SK-N-SH treated with all-trans-retinoic acid at 6 μM for 48 hours (cell line): ENCODE measurements around the gene VSIG10L.

Experiments used
- ATAC-seq: fragments of 200-7000 bp; cut with Tn5 transposase; 3 replicates; pipeline ENCODE4 v1.9.1; 2020; ENCODE audit warnings: mild to moderate bottlenecking, moderate library complexity
- ARNTL ChIP-seq: fragments of 450-650 bp; formaldehyde crosslinking; IDR thresholded peaks from 2 replicates; pipeline ENCODE4 v1.5.0; 2020; ENCODE audit warnings: low read depth, mild to moderate bottlenecking, moderate library complexity, borderline replicate concordance
- BACH2 ChIP-seq: fragments of 250-450 bp; sonication (Bioruptor Pico); IDR thresholded peaks from 2 replicates; pipeline ENCODE4 v1.9.0; 2021; ENCODE audit warnings: mild to moderate bottlenecking, borderline replicate concordance
- CREB5 ChIP-seq: fragments of 250-450 bp; sonication (Bioruptor Pico); IDR thresholded peaks from 2 replicates; pipeline ENCODE4 v1.5.1; 2020; ENCODE audit warnings: low read depth, mild to moderate bottlenecking, moderate library complexity
- CSDC2 ChIP-seq: fragments of 250-450 bp; sonication (Bioruptor Pico); IDR thresholded peaks from 2 replicates; pipeline ENCODE4 v1.5.0; 2020; ENCODE audit warnings: mild to moderate bottlenecking, moderate library complexity
- ESRRG ChIP-seq: fragments of 250-450 bp; sonication (Bioruptor Pico); IDR thresholded peaks from 2 replicates; pipeline ENCODE4 v1.6.1; 2021; ENCODE audit warnings: mild to moderate bottlenecking
- GLIS3 ChIP-seq: fragments of 250-450 bp; sonication (Bioruptor Pico); IDR thresholded peaks from 2 replicates; pipeline ENCODE4 v1.5.0; 2020; ENCODE audit warnings: mild to moderate bottlenecking, moderate library complexity
- ISL1 ChIP-seq: fragments of 250-450 bp; sonication (Bioruptor Pico); IDR thresholded peaks from 2 replicates; pipeline ENCODE4 v2.1.2; 2022; ENCODE audit warnings: mild to moderate bottlenecking, moderate library complexity
- OSR1 ChIP-seq: fragments of 250-450 bp; sonication (Bioruptor Pico); IDR thresholded peaks from 2 replicates; pipeline ENCODE4 v1.8.0; 2022; ENCODE audit warnings: moderate library complexity, mild to moderate bottlenecking, inconsistent platforms
- PPARA ChIP-seq: fragments of 250-450 bp; sonication (Bioruptor Pico); IDR thresholded peaks from 2 replicates; pipeline ENCODE4 v1.5.0; 2020; ENCODE audit warnings: mild to moderate bottlenecking, borderline replicate concordance
- RARB ChIP-seq: fragments of 250-450 bp; sonication (Bioruptor Pico); IDR thresholded peaks from 2 replicates; pipeline ENCODE4 v1.8.0; 2021; ENCODE audit warnings: mild to moderate bottlenecking, moderate library complexity
- TCF4 ChIP-seq: fragments of 250-450 bp; sonication (Bioruptor Pico); IDR thresholded peaks from 2 replicates; pipeline ENCODE4 v1.8.0; 2021; ENCODE audit warnings: mild to moderate bottlenecking, moderate library complexity, borderline replicate concordance
- ZC3H10 ChIP-seq: fragments of 250-450 bp; sonication (Bioruptor Pico); IDR thresholded peaks from 2 replicates; pipeline ENCODE4 v1.5.1; 2021; ENCODE audit warnings: mild to moderate bottlenecking, moderate library complexity
- ZFP3 ChIP-seq: fragments of 250-450 bp; sonication (Bioruptor Pico); IDR thresholded peaks from 2 replicates; pipeline ENCODE4 v1.5.0; 2020; ENCODE audit warnings: mild to moderate bottlenecking, moderate library complexity
- ZNF565 ChIP-seq: fragments of 450-650 bp; formaldehyde crosslinking; conservative IDR thresholded peaks from 2 replicates; pipeline ENCODE4 v1.5.0; 2020; ENCODE audit warnings: low read depth, mild to moderate bottlenecking, moderate library complexity
- ZNF70 ChIP-seq: fragments of 450-650 bp; formaldehyde crosslinking; IDR thresholded peaks from 2 replicates; pipeline ENCODE4 v1.5.0; 2020; ENCODE audit warnings: mild to moderate bottlenecking, moderate library complexity
- ZNF8 ChIP-seq: fragments of 450-650 bp; formaldehyde crosslinking; IDR thresholded peaks from 2 replicates; pipeline ENCODE4 v1.5.0; 2020; ENCODE audit warnings: mild to moderate bottlenecking, moderate library complexity
- TF ChIP-seq, protein P1 (sequence below): fragments of 250-450 bp; sonication (Bioruptor Pico); IDR thresholded peaks from 2 replicates; pipeline ENCODE4 v1.5.0; 2020; ENCODE audit warnings: mild to moderate bottlenecking, moderate library complexity
- TF ChIP-seq, protein P2 (sequence below): fragments of 250-450 bp; sonication (Bioruptor Pico); IDR thresholded peaks from 2 replicates; pipeline ENCODE4 v1.8.0; 2021; ENCODE audit warnings: low read depth, mild to moderate bottlenecking, moderate library complexity, borderline replicate concordance
- TF ChIP-seq, protein P3 (sequence below): fragments of 250-450 bp; sonication (Bioruptor Pico); IDR thresholded peaks from 2 replicates; pipeline ENCODE4 v1.8.0; 2020; ENCODE audit warnings: mild to moderate bottlenecking, moderate library complexity, borderline replicate concordance
- TF ChIP-seq, protein P4 (sequence below): fragments of 250-450 bp; sonication (Bioruptor Pico); IDR thresholded peaks from 2 replicates; pipeline ENCODE4 v1.5.1; 2021; ENCODE audit warnings: mild to moderate bottlenecking, moderate library complexity

The VSIG10L gene

GRCh38 chr19:51346742-51347141, 4.8 kb upstream of the VSIG10L start:
- TF ChIP-seq CSDC2 (CRISPR knock-in tag): no peak
- TF ChIP-seq ZC3H10 (CRISPR knock-in tag): no peak
- TF ChIP-seq, protein P1, sequence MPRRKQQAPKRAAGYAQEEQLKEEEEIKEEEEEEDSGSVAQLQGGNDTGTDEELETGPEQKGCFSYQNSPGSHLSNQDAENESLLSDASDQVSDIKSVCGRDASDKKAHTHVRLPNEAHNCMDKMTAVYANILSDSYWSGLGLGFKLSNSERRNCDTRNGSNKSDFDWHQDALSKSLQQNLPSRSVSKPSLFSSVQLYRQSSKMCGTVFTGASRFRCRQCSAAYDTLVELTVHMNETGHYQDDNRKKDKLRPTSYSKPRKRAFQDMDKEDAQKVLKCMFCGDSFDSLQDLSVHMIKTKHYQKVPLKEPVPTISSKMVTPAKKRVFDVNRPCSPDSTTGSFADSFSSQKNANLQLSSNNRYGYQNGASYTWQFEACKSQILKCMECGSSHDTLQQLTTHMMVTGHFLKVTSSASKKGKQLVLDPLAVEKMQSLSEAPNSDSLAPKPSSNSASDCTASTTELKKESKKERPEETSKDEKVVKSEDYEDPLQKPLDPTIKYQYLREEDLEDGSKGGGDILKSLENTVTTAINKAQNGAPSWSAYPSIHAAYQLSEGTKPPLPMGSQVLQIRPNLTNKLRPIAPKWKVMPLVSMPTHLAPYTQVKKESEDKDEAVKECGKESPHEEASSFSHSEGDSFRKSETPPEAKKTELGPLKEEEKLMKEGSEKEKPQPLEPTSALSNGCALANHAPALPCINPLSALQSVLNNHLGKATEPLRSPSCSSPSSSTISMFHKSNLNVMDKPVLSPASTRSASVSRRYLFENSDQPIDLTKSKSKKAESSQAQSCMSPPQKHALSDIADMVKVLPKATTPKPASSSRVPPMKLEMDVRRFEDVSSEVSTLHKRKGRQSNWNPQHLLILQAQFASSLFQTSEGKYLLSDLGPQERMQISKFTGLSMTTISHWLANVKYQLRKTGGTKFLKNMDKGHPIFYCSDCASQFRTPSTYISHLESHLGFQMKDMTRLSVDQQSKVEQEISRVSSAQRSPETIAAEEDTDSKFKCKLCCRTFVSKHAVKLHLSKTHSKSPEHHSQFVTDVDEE (CRISPR knock-in tag): no peak
- TF ChIP-seq TCF4 (CRISPR knock-in tag): no peak
- TF ChIP-seq, protein P2, sequence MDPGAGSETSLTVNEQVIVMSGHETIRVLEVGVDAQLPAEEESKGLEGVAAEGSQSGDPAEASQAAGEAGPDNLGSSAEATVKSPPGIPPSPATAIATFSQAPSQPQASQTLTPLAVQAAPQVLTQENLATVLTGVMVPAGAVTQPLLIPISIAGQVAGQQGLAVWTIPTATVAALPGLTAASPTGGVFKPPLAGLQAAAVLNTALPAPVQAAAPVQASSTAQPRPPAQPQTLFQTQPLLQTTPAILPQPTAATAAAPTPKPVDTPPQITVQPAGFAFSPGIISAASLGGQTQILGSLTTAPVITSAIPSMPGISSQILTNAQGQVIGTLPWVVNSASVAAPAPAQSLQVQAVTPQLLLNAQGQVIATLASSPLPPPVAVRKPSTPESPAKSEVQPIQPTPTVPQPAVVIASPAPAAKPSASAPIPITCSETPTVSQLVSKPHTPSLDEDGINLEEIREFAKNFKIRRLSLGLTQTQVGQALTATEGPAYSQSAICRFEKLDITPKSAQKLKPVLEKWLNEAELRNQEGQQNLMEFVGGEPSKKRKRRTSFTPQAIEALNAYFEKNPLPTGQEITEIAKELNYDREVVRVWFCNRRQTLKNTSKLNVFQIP (CRISPR knock-in tag): no peak
- TF ChIP-seq ZNF70 (CRISPR knock-in tag): no peak
- no peak for TF ChIP-seq GLIS3
- no peak for TF ChIP-seq ZFP3 (CRISPR knock-in tag)
- TF ChIP-seq RARB (CRISPR knock-in tag): no peak
- TF ChIP-seq, protein P3, sequence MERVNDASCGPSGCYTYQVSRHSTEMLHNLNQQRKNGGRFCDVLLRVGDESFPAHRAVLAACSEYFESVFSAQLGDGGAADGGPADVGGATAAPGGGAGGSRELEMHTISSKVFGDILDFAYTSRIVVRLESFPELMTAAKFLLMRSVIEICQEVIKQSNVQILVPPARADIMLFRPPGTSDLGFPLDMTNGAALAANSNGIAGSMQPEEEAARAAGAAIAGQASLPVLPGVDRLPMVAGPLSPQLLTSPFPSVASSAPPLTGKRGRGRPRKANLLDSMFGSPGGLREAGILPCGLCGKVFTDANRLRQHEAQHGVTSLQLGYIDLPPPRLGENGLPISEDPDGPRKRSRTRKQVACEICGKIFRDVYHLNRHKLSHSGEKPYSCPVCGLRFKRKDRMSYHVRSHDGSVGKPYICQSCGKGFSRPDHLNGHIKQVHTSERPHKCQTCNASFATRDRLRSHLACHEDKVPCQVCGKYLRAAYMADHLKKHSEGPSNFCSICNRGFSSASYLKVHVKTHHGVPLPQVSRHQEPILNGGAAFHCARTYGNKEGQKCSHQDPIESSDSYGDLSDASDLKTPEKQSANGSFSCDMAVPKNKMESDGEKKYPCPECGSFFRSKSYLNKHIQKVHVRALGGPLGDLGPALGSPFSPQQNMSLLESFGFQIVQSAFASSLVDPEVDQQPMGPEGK (CRISPR knock-in tag): no peak
- no peak for TF ChIP-seq ESRRG (CRISPR knock-in tag)
- no peak for TF ChIP-seq ISL1 (CRISPR knock-in tag)
- no peak for ATAC-seq

DNA sequence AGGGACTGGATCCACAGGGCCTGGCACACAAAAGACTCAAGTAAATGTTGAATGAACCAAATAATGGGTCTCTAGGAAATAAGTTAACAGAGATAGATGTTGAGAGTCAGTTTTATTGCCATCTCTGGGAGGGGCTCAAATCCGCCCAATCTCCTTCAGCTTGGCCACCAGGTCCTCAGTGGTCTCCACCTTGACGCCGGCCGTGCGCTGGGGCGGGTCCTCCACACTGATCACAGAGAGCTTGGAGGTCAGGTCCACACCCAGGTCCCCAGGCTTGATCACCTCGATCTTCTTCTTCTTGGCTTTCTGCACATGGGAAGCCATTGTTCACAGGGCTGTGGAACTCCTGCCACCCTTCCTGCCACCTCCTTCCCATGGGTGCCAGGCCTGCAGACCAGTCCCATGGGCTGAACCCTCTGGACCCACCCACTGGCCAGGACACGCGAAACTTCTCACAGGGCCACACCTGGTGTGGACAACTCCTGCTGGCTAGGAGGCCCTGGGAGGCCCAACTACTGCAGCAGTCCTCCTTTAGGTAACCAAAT, 3.2 kb upstream of the VSIG10L start:
- no peak for ATAC-seq

More for the DNA sequence above, 3.2 kb upstream of the VSIG10L start:
- no peak for TF ChIP-seq ARNTL (CRISPR knock-in tag)
- TF ChIP-seq, protein P4, sequence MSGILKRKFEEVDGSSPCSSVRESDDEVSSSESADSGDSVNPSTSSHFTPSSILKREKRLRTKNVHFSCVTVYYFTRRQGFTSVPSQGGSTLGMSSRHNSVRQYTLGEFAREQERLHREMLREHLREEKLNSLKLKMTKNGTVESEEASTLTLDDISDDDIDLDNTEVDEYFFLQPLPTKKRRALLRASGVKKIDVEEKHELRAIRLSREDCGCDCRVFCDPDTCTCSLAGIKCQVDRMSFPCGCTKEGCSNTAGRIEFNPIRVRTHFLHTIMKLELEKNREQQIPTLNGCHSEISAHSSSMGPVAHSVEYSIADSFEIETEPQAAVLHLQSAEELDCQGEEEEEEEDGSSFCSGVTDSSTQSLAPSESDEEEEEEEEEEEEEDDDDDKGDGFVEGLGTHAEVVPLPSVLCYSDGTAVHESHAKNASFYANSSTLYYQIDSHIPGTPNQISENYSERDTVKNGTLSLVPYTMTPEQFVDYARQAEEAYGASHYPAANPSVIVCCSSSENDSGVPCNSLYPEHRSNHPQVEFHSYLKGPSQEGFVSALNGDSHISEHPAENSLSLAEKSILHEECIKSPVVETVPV: no peak
- TF ChIP-seq CREB5: no peak
- no peak for TF ChIP-seq ISL1 (CRISPR knock-in tag)
- no peak for TF ChIP-seq OSR1 (CRISPR knock-in tag)
- no peak for TF ChIP-seq ZNF565 (CRISPR knock-in tag)
- no peak for TF ChIP-seq BACH2 (CRISPR knock-in tag)
- no peak for TF ChIP-seq ESRRG (CRISPR knock-in tag)
- TF ChIP-seq ZNF8 (CRISPR knock-in tag): no peak
- TF ChIP-seq PPARA: no peak
- no peak for TF ChIP-seq CSDC2 (CRISPR knock-in tag)
- TF ChIP-seq, protein P3 (CRISPR knock-in tag): no peak
- TF ChIP-seq, protein P2 (CRISPR knock-in tag): no peak
- no peak for TF ChIP-seq GLIS3
- TF ChIP-seq ZFP3 (CRISPR knock-in tag): no peak
